Measurements from ENCODE around the gene ADGRG3. TPM values are rescaled to one million over a fixed set of nuclear protein-coding genes. Genes with fewer than 3 reads are reported as not detected.

Gene ADGRG3
- total and polyA plus RNA-seq, 2 experiments from 2014 or later, result not detected

- H3K4me3 ChIP-seq, result no peak overlapping the region
- Mint-ChIP-seq H3K36me3 (ENCODE audit: low read depth) (no peaks in the 10 kb centered on the region), H3K9me3 (no peaks in the 10 kb centered on the region), H3K4me1 (peaks cover 46% of the 10 kb centered on the region), H3K27ac (no peak overlapping the region), H3K4me3 (no peak overlapping the region), H3K27me3 (ENCODE audit: insufficient read depth, low read depth, poor library complexity) (peaks cover 20% of the 10 kb centered on the region)
- ATAC-seq, result no peak
- no peaks in the 10 kb centered on the region for H3F3A ChIP-seq (replicated peaks; ENCODE audit: low read depth)
- 0 out of 2 replicates have a peak, but pooled peaks cover 5% of the 10 kb centered on the region for H3K4me1 ChIP-seq (ENCODE audit: insufficient read depth)
- H2AFZ ChIP-seq, result peak overlapping the region; percentile 43; the same call in 1 of the 2 replicates
- no peak overlapping the region for H3K4me2 ChIP-seq
- H3K27ac ChIP-seq (ENCODE audit: low read depth), result no peak overlapping the region
- H3K79me2 ChIP-seq (replicated peaks; ENCODE audit: insufficient read depth), result no peaks in the 10 kb centered on the region
- H3K27me3 ChIP-seq (ENCODE audit: insufficient read depth), result no peaks in the 10 kb centered on the region
- DNase-seq (ENCODE audit: low spot score), result no peak
- no peaks in the 10 kb centered on the region for H4K20me1 ChIP-seq (replicated peaks; ENCODE audit: insufficient read depth)
- H3K36me3 ChIP-seq (ENCODE audit: insufficient read depth), result no peaks in the 10 kb centered on the region
- no peaks in the 10 kb centered on the region for H3K9me2 ChIP-seq (ENCODE audit: insufficient read depth)
- TF ChIP-seq, protein P1, sequence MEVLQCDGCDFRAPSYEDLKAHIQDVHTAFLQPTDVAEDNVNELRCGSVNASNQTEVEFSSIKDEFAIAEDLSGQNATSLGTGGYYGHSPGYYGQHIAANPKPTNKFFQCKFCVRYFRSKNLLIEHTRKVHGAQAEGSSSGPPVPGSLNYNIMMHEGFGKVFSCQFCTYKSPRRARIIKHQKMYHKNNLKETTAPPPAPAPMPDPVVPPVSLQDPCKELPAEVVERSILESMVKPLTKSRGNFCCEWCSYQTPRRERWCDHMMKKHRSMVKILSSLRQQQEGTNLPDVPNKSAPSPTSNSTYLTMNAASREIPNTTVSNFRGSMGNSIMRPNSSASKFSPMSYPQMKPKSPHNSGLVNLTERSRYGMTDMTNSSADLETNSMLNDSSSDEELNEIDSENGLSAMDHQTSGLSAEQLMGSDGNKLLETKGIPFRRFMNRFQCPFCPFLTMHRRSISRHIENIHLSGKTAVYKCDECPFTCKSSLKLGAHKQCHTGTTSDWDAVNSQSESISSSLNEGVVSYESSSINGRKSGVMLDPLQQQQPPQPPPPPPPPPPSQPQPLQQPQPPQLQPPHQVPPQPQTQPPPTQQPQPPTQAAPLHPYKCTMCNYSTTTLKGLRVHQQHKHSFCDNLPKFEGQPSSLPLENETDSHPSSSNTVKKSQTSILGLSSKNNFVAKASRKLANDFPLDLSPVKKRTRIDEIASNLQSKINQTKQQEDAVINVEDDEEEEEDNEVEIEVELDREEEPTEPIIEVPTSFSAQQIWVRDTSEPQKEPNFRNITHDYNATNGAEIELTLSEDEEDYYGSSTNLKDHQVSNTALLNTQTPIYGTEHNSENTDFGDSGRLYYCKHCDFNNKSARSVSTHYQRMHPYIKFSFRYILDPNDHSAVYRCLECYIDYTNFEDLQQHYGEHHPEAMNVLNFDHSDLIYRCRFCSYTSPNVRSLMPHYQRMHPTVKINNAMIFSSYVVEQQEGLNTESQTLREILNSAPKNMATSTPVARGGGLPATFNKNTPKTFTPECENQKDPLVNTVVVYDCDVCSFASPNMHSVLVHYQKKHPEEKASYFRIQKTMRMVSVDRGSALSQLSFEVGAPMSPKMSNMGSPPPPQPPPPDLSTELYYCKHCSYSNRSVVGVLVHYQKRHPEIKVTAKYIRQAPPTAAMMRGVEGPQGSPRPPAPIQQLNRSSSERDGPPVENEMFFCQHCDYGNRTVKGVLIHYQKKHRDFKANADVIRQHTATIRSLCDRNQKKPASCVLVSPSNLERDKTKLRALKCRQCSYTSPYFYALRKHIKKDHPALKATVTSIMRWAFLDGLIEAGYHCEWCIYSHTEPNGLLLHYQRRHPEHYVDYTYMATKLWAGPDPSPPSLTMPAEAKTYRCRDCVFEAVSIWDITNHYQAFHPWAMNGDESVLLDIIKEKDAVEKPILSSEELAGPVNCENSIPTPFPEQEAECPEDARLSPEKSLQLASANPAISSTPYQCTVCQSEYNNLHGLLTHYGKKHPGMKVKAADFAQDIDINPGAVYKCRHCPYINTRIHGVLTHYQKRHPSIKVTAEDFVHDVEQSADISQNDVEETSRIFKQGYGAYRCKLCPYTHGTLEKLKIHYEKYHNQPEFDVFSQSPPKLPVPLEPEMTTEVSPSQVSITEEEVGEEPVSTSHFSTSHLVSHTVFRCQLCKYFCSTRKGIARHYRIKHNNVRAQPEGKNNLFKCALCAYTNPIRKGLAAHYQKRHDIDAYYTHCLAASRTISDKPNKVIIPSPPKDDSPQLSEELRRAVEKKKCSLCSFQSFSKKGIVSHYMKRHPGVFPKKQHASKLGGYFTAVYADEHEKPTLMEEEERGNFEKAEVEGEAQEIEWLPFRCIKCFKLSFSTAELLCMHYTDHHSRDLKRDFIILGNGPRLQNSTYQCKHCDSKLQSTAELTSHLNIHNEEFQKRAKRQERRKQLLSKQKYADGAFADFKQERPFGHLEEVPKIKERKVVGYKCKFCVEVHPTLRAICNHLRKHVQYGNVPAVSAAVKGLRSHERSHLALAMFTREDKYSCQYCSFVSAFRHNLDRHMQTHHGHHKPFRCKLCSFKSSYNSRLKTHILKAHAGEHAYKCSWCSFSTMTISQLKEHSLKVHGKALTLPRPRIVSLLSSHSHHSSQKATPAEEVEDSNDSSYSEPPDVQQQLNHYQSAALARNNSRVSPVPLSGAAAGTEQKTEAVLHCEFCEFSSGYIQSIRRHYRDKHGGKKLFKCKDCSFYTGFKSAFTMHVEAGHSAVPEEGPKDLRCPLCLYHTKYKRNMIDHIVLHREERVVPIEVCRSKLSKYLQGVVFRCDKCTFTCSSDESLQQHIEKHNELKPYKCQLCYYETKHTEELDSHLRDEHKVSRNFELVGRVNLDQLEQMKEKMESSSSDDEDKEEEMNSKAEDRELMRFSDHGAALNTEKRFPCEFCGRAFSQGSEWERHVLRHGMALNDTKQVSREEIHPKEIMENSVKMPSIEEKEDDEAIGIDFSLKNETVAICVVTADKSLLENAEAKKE (CRISPR knock-in tag; IDR thresholded peaks at IDR 0.05), result no peak
- no peak for TF ChIP-seq CTCF (conservative IDR thresholded peaks at IDR 0.05; ENCODE audit: low read depth in 2 of 2)
These were observed 46.4 kb upstream of the ADGRG3 start for GRCh38 chr16:57621521-57622271.

All from GM23338 (cell line).